ENCODE results near the gene CIRBP. TPM values are rescaled to one million over a fixed set of nuclear protein-coding genes. Genes with fewer than 3 reads are reported as not detected.

Gene CIRBP
- total and polyA plus RNA-seq, 2 experiments from 2014 or later = 202 to 361 TPM

DNA sequence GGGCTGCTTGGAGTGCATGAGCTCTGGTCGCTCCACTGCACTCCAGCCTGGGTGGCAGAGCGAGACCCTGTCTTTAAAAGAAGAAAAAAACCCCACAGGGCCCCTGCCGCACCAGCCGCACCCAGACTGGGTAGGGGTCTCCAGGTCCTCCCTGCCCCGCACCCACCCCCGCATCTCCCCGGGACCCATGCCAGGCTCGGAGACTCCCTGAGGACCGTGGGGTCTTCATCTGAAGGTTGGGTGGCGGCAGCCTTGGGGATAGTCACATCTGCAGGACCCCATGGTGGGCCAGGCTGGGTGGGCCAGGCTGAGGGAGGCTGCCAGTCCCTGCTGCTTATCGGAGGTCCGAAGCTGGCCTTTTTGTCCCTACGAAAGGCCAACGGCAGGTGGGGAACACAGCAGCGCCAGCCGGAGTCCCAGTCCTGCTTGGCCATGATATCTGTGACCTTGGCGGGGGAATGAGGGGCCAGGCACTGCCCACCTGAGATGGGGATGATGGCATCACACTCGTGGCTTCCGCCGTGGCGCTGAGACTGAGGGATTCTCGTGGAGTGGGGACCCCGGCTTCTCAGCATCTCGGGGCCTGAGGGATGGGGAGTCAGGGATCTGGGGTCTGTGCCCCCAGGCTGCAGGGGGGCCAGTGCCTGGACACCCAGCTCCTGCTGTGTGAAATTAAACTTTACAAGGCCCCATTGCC, 27.6 kb downstream of the CIRBP start:
- Histone ChIP-seq H3K9me3 (ENCODE audit: low read depth) (no peaks in the 10 kb centered on the region), H3K36me3 (replicated peaks; ENCODE audit: insufficient read depth, low read depth) (no peaks in the 10 kb centered on the region), H3K4me3 (no peak overlapping the region), H2AFZ (no peak overlapping the region), H3K27me3 (no peaks in the 10 kb centered on the region), H3K9me2 (replicated peaks; ENCODE audit: insufficient read depth) (no peaks in the 10 kb centered on the region), H3K79me2 (peaks cover 8% of the 10 kb centered on the region), H3K4me2 (no peak overlapping the region), H4K20me1 (ENCODE audit: insufficient read depth, poor library complexity, severe bottlenecking) (no peaks in the 10 kb centered on the region), H3K27ac (no peak overlapping the region), H3K4me1 (ENCODE audit: insufficient read depth) (peaks cover 6% of the 10 kb centered on the region)
- no peak for DNase-seq (ENCODE audit: low spot score)
- 93% methylated on average over 24 of the region's 24 CpGs for WGBS (ENCODE audit: low lambda C conversion rate, missing lambda C conversion rate)
- TF ChIP-seq EZH2 (IDR thresholded peaks at IDR 0.05; ENCODE audit: borderline replicate concordance) = no peak
- TF ChIP-seq, protein P1, sequence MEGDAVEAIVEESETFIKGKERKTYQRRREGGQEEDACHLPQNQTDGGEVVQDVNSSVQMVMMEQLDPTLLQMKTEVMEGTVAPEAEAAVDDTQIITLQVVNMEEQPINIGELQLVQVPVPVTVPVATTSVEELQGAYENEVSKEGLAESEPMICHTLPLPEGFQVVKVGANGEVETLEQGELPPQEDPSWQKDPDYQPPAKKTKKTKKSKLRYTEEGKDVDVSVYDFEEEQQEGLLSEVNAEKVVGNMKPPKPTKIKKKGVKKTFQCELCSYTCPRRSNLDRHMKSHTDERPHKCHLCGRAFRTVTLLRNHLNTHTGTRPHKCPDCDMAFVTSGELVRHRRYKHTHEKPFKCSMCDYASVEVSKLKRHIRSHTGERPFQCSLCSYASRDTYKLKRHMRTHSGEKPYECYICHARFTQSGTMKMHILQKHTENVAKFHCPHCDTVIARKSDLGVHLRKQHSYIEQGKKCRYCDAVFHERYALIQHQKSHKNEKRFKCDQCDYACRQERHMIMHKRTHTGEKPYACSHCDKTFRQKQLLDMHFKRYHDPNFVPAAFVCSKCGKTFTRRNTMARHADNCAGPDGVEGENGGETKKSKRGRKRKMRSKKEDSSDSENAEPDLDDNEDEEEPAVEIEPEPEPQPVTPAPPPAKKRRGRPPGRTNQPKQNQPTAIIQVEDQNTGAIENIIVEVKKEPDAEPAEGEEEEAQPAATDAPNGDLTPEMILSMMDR (IDR thresholded peaks at IDR 0.05; ENCODE audit: poor library complexity) = no peak
- TF ChIP-seq EZH2phosphoT487 (IDR thresholded peaks at IDR 0.05; ENCODE audit: low read depth, severe bottlenecking, unreplicated experiment) = no peak

DNA sequence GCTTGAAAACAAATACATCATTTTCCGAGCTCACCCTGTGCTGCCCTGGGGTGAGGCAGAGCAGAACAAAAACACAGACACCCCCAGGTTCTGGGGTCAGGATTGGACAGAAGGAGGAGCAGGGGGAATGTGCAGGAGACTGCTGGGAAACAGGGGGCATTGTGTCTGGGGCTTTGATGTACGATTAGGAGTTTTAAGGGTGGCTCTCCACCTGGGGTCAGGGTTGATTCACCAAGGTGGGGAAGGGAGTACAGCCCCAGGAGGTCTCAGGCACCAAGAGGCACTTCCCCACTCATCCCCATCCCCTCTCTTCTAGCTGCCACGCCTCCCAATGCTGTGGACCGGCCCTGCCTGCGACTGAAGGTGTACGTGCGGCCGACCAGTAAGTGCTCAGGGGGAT, 29.1 kb downstream of the CIRBP start:
- Histone ChIP-seq H3K9me3 (ENCODE audit: low read depth) (no peaks in the 10 kb centered on the region), H3K36me3 (replicated peaks; ENCODE audit: insufficient read depth, low read depth) (no peaks in the 10 kb centered on the region), H4K20me1 (ENCODE audit: insufficient read depth, poor library complexity, severe bottlenecking) (no peaks in the 10 kb centered on the region), H2AFZ (no peak overlapping the region), H3K79me2 (no peaks in the 10 kb centered on the region), H3K27me3 (no peaks in the 10 kb centered on the region), H3K4me1 (ENCODE audit: insufficient read depth) (no peaks in the 10 kb centered on the region), H3K4me3 (no peak overlapping the region), H3K27ac (no peak overlapping the region), H3K4me2 (no peak overlapping the region), H3K9me2 (replicated peaks; ENCODE audit: insufficient read depth) (no peaks in the 10 kb centered on the region)
- DNase-seq (ENCODE audit: low spot score) = no peak
- WGBS (ENCODE audit: low lambda C conversion rate, missing lambda C conversion rate) = 92% methylated on average over 8 of the region's 8 CpGs
- TF ChIP-seq, protein P1 (IDR thresholded peaks at IDR 0.05; ENCODE audit: poor library complexity) = no peak
- no peak for TF ChIP-seq EZH2 (IDR thresholded peaks at IDR 0.05; ENCODE audit: borderline replicate concordance)
- no peak for TF ChIP-seq EZH2phosphoT487 (IDR thresholded peaks at IDR 0.05; ENCODE audit: low read depth, severe bottlenecking, unreplicated experiment)

- Histone ChIP-seq H3K79me2 (no peaks in the 10 kb centered on the region), H3K4me1 (ENCODE audit: insufficient read depth) (peaks cover 4% of the 10 kb centered on the region), H3K27me3 (no peaks in the 10 kb centered on the region), H3K4me2 (no peak overlapping the region), H4K20me1 (ENCODE audit: insufficient read depth, poor library complexity, severe bottlenecking) (no peaks in the 10 kb centered on the region), H3K36me3 (replicated peaks; ENCODE audit: insufficient read depth, low read depth) (no peaks in the 10 kb centered on the region), H3K9me2 (replicated peaks; ENCODE audit: insufficient read depth) (no peaks in the 10 kb centered on the region), H2AFZ (no peak overlapping the region), H3K9me3 (ENCODE audit: low read depth) (no peaks in the 10 kb centered on the region), H3K4me3 (no peak overlapping the region), H3K27ac (no peak overlapping the region)
- DNase-seq (ENCODE audit: low spot score) = no peak
- 95% methylated on average over 22 of the region's 34 CpGs for WGBS (ENCODE audit: low lambda C conversion rate, missing lambda C conversion rate)
- TF ChIP-seq EZH2 (IDR thresholded peaks at IDR 0.05; ENCODE audit: borderline replicate concordance) = no peak
These were observed 30.7 kb downstream of the CIRBP start for GRCh38 chr19:1299801-1300200.

- Histone ChIP-seq H3K27ac (no peak overlapping the region), H4K20me1 (ENCODE audit: insufficient read depth, poor library complexity, severe bottlenecking) (no peaks in the 10 kb centered on the region), H3K4me2 (no peak overlapping the region), H3K79me2 (no peaks in the 10 kb centered on the region), H3K36me3 (replicated peaks; ENCODE audit: insufficient read depth, low read depth) (no peaks in the 10 kb centered on the region), H2AFZ (no peak overlapping the region), H3K27me3 (no peaks in the 10 kb centered on the region), H3K9me3 (ENCODE audit: low read depth) (no peaks in the 10 kb centered on the region), H3K9me2 (replicated peaks; ENCODE audit: insufficient read depth) (no peaks in the 10 kb centered on the region), H3K4me3 (no peak overlapping the region), H3K4me1 (ENCODE audit: insufficient read depth) (peaks cover 5% of the 10 kb centered on the region)
- DNase-seq (ENCODE audit: low spot score) = no peak
- 94% methylated on average over 33 of the region's 35 CpGs for WGBS (ENCODE audit: low lambda C conversion rate, missing lambda C conversion rate)
- no peak for TF ChIP-seq EZH2 (IDR thresholded peaks at IDR 0.05; ENCODE audit: borderline replicate concordance)
- TF ChIP-seq, protein P1 (IDR thresholded peaks at IDR 0.05; ENCODE audit: poor library complexity) = no peak
- TF ChIP-seq EZH2phosphoT487 (IDR thresholded peaks at IDR 0.05; ENCODE audit: low read depth, severe bottlenecking, unreplicated experiment) = no peak
These were observed 31.8 kb downstream of the CIRBP start for GRCh38 chr19:1300744-1301490.
